HG03565 (cell line): ENCODE data around the gene HDAC7.
A peak's percentile ranks its signal among the peaks of the same experiment; 100 is the strongest.

Experiments
- ATAC-seq: cut with Tn5 transposase; IDR thresholded peaks from one replicate; pipeline ENCODE4 v1.9.1; 2021; ENCODE audit warnings: mild to moderate bottlenecking, moderate library complexity; ENCODE audit not compliant: unreplicated experiment

The HDAC7 gene

GRCh38 chr12:47769234-47770085 lies 50.2 kb downstream of the HDAC7 start:
- ATAC-seq = no peak

- no peak for ATAC-seq
Observed at GRCh38 chr12:47768323-47768811, 51.3 kb downstream of the HDAC7 start.

DNA sequence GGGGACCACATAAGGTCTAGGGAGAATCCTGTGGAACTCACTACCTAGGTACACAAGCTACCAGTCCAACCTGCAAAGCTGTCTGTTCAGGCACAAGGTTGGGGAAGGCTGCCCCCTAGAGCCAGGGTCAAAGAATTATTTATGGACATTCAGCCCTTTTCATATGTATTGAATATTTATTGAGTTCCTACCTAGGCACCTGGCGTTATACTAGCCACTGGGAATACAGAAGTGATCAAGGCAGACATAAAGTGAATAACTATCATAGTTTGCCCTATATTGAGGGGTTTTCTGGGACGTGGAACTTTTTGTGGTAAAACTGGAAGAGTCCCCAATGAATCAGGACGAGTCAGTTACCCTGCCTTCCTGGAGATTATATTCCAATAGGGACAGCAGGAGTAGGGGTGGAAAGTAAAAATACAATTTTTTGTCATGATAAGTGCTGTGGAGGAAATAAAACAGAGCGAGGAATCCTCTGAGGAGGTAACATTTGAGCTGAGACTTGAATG lies 52.4 kb downstream of the HDAC7 start:
- ATAC-seq = no peak

DNA sequence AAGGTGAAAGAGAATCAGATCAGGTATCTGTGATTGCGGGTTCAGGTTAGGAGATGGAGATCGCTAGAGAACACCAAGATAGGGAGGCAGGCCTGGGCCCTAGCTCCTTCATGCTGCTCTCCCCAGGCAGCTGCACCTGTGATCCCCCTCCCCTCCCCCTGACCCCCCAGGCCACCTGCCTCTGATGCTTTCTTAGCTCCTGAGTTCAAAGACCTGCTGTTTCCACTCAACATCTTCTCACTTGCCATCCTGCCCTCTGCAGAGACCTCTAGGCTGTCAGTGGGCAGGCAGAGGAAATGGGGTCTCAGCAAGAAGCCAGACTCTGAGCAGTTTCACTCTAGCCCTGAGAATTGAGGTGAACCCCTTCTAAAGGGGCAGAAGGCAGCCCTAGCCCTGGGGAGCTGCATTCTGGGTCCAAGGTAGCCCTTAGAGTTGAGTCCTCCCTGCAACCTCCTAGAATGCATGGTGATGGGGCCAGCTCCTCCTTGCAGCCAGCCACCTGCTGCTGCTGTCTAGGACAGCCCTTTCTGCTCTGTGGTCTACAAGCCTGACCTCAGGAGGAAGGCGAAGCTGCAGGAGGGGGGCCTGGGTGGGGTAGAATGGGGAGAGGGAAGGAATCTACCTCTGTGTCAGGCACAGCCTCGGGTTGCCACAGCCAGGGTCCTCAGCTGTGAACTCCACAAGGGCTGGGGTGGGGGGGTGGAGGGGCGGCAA lies 53.0 kb downstream of the HDAC7 start:
- no peak for ATAC-seq

GRCh38 chr12:47763481-47764346 lies 56.0 kb downstream of the HDAC7 start:
- ATAC-seq = no peak

DNA sequence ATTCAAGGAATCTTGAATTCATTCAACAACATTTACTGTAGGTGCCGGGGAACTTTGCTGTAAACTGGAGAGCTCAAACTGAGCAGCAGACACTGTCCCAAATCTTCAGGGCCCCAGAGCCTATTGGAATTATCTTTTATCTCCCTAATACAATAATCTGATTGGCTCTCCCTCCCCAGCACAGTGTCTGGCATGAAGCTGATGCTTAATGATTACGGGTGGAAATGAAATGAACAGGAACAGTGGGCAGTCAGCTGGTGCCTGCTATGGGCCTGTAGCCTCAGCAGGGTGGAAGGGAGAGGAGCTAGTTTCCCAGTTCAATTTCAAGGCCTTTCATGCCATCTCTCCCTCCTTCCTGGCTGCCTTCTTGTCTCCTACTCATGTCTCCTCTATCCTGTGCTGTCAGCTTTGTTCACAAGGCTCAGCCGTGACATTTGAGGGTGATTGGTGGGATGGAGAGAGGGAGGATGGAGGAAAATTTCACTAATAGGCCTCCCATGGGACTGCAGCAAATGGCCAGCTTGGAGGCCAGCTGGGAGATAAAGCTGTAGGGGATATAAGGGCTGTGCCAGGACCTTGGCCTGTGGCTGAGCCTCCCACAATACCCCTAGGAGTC lies 56.7 kb downstream of the HDAC7 start:
- no peak for ATAC-seq

GRCh38 chr12:47758834-47759690 lies 60.6 kb downstream of the HDAC7 start, which contains the start of gene RAPGEF3:
RAPGEF3 (minus strand) TSS chr12:47758880; CDS start chr12:47758556, 324 bp downstream.
- peak; percentile 41 for ATAC-seq

GRCh38 chr12:47758584-47758833 lies 61.2 kb downstream of the HDAC7 start:
- no peak for ATAC-seq

- no peak for ATAC-seq
Observed at GRCh38 chr12:47757840-47758583, 61.7 kb downstream of the HDAC7 start.

DNA sequence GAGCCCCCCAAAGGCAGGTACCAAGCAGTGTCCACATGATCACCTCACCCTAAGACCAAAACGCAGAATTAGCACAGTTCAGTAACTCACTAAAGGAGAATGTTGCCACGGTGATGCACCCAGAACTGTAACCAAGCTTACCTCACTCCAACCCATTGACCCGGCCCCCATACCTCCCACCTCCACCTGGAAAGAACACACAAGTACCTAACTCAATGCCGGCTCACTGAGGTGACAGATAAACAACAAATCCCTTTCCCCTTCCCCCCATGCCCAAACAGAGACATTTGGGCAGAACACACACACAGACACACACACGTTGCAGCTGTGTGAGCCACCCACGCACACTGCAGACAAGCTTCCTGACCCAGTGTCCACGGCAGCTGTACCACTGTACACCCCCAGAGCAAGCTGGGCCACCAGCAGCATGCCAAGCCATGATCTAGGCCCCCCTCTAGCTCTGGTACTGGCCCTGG lies 62.3 kb downstream of the HDAC7 start:
- ATAC-seq = no peak

DNA sequence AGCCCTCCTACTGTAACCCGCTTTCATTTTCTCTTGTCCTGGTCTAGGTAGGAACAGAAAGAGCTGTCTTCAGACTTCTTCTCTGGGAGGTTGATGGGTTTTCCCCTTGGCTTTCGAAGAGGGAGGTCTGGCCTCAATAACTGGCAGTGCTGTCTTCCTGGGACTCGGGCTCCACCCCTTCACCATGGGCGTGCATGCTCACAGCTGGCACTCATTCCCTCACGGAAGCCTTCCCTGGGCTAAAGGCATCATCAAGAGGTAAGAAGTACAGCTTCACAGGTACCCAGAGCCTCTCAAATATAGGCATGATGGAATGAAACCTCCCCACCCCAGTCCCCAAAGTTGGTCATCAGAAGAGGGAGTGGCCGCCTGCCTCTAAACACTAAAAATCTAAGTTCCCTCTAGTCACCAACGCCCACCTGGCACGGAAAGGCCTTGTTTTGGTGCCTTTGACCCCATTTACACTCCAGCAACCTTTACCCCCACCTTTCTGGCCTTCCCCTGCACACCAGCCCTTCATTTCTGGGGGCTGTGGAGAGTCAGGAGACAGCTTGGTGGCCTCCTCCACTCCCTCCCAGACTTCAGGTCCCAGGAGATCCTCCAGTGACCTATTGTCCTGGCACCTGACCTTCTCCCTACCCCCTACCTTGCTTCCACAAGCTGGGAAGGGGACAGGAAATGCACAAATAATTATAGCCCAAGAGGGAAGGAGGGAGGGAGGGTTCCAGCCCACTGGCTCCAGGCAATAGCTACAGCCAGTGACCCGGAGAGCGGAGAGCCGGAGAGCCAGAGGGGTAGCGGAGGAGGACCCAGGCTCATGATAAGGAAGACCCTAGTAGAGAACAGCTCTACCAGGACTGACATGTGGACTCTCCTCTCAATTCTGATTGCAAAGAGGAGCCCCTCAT lies 63.8 kb downstream of the HDAC7 start:
- peak; percentile 64 for ATAC-seq

DNA sequence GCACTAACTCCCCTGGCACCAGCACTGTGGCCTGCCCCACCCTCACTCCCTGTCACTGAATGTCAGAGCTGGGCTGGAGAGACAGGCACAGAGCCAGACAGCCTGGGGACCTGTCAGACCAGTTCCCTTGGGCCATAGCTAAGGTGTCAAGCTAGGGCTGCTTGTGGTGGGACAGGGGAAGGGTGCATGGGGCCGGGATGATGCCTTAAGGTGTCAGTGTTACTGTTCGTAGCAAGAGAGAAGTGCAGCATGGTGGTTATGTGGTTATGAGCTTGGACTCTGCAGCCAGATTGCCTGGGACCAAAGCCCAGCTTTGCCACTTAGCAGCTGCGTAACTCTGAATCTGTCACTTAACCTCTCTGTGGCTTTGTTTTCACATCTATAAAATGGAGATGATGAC lies 64.8 kb downstream of the HDAC7 start:
- ATAC-seq = no peak

GRCh38 chr12:47754126-47754525 lies 65.6 kb downstream of the HDAC7 start:
- ATAC-seq = no peak

DNA sequence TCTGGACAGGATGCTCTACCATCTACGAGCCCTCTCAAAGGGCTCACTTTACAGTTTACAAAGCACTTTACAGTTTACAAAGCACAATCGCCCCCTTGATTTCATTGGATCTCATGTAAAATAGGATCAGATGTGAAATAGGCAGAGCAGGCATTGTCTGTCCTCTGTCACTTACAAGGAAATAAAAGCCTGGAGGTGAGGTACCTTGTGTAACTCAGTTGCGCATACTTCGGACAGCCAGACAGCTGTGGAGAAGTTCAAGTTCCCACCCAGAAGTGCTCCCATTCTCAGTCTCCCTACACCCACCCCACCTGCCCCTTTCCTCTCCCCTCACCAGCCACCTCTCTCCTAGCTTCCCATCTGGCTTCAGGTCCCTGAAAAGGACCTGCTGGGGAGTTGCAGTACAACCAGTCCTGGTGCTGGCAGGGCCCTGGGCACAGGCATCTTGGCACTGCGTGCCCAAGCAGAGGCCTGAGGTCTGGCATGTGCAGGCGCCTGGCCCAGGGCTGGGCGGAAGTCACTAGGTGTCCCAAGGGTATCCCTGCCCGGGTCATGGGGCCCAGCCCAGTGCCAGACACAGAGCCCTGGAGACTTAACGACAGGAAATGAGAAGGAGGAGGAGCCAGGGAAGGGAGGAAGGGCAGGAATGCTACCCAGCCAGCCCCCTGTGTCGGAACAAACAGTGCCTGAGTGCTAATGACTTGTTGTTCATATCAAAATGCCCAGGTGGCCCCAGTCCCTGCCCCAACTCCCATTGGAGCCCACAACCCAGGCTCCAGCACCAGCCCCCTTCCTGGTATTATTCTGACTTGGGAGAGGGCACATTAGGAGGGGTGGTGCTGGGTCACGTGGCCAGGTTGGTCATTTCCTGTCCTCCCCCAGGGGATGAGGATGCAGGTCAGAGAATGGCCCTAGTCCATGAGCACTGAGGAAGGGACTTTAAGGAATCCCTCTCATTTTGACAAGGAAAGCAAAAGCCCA lies 66.4 kb downstream of the HDAC7 start:
- ATAC-seq = no peak

GRCh38 chr12:47752552-47752951 lies 67.2 kb downstream of the HDAC7 start:
- ATAC-seq = no peak

GRCh38 chr12:47752121-47752520 lies 67.6 kb downstream of the HDAC7 start:
- no peak for ATAC-seq

GRCh38 chr12:47751561-47751960 lies 68.1 kb downstream of the HDAC7 start:
- no peak for ATAC-seq
